Thymus (tissue), 11 donors: ENCODE data around the gene DSE. TPM values are rescaled to one million over a fixed set of nuclear protein-coding genes. Genes with fewer than 3 reads are reported as not detected.

ENCODE experiments used
- DNase-seq, 9 donors: peaks; one replicate each; pipeline ENCODE4 v3.0.0-alpha.2; 2013; ENCODE audit warnings: low spot score in 9 of 9, low read depth in 6 of 9, missing footprints in 1 of 9
- H3K27ac ChIP-seq, 2 donors: one replicate each; pipeline ENCODE4 v1.5.1; 2013; ENCODE audit warnings: control low read depth in 1 of 2, low read depth in 1 of 2, low read length in 1 of 2, mild to moderate bottlenecking in 1 of 2, moderate library complexity in 1 of 2
- H3K27me3 ChIP-seq, 2 donors: one replicate each; pipeline ENCODE4 v1.5.1; 2013; ENCODE audit warnings: low read length in 1 of 2; ENCODE audit not compliant: control insufficient read depth in 2 of 2, insufficient read depth in 1 of 2
- H3K36me3 ChIP-seq, 2 donors: one replicate each; pipeline ENCODE4 v1.5.1; 2013; ENCODE audit warnings: low read length in 1 of 2, mild to moderate bottlenecking in 1 of 2, moderate library complexity in 1 of 2; ENCODE audit not compliant: control insufficient read depth in 2 of 2, insufficient read depth in 2 of 2
- H3K4me1 ChIP-seq, 2 donors: one replicate each; pipeline ENCODE4 v1.5.1; 2013; ENCODE audit warnings: low read length in 2 of 2; ENCODE audit not compliant: control insufficient read depth in 2 of 2, insufficient read depth in 2 of 2
- H3K4me3 ChIP-seq, 2 donors: one replicate each; pipeline ENCODE4 v1.5.1; 2013; ENCODE audit warnings: low read length in 2 of 2, control low read depth in 1 of 2, mild to moderate bottlenecking in 1 of 2
- H3K9me3 ChIP-seq, 2 donors: one replicate each; pipeline ENCODE4 v1.5.1; 2013; ENCODE audit warnings: low read length in 1 of 2, mild to moderate bottlenecking in 1 of 2; ENCODE audit not compliant: control insufficient read depth in 2 of 2, insufficient read depth in 1 of 2
- whole genome bisulfite sequencing: extraction: QIAGEN DNeasy Blood & Tissue Kit; methylation state at CpG from one replicate; pipeline ENCODE4 v1.1.7; 2013; 5-methylcytosine and 5-hydroxymethylcytosine counted together
- polyA plus RNA-seq: library from polyadenylated mRNA; stranded (reverse); fragments of 200-250 nt; gene quantifications from one replicate; pipeline ENCODE4 v1.2.3, GENCODE V29; 2013
- total RNA-seq: library from RNA; stranded (reverse); fragments of 120-200 nt; gene quantifications from one replicate; pipeline ENCODE4 v1.2.4, GENCODE V29; 2013
- donor health status: healthy.

The DSE gene
- total and polyA plus RNA-seq, 2 donors: 12.8 to 23.8 TPM

DNA sequence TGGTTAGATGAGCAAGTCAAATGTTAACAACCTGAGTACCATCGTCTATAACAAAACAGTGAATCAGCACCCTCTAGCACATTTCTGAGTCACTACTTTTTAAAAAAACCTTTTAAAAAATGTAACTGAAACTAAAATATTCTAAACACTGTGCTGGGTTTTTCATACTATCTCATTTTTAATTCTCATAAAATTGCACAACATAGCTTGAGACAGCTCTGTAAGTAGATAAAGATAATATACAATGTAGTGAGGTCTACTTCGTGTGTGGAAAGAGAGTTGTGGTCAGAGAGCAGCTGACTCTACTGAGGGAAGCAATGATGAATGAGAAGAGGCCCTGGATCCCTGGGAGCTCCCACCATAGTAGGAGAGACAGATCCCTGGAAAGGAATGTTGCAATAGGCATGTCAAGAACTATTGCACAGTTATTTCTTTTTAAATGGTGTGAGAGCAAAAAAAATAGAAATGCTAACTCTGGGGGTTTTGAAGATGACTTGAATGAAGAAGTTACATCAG is 76.8 kb downstream of the DSE start:
- Histone ChIP-seq H3K9me3 (no peaks in the 10 kb centered on the region), H3K4me3 (no peak overlapping the region), H3K27ac (no peak overlapping the region), H3K4me1 (peaks cover 6 to 13% of the 10 kb centered on the region in 2 donors), H3K36me3 (no peaks in the 10 kb centered on the region), H3K27me3 (no peaks in the 10 kb centered on the region)
- WGBS: 13% methylated on average over 2 of the region's 2 CpGs
- no peak for DNase-seq

DNA sequence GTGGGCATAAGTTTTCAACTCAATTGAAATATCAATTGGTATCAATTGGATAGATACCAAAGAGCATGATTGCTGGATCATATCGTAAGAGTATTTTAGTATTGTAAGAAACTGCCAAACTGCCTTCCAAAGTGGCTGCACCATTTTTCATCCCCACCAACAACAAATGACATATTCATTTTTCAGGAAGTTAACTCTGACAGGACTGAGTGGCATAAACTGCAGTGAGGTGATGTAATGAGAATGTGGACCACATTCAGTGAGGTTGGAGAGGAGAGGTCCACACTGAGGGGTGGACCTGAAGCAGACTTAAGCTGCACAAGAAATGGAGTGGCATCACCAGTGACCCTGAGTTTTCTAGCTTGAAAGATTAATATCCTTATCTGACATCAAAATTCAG is 78.8 kb downstream of the DSE start:
- no peaks in the 10 kb centered on the region for H3K27me3 ChIP-seq
- no peak overlapping the region for H3K27ac ChIP-seq
- no peaks in the 10 kb centered on the region for H3K36me3 ChIP-seq
- no peaks in the 10 kb centered on the region for H3K9me3 ChIP-seq
- peaks cover 6 to 12% of the 10 kb centered on the region in 2 donors for H3K4me1 ChIP-seq
- no peak for DNase-seq
- 94% methylated on average over 1 of the region's 1 CpG for WGBS
- no peak overlapping the region for H3K4me3 ChIP-seq

DNA sequence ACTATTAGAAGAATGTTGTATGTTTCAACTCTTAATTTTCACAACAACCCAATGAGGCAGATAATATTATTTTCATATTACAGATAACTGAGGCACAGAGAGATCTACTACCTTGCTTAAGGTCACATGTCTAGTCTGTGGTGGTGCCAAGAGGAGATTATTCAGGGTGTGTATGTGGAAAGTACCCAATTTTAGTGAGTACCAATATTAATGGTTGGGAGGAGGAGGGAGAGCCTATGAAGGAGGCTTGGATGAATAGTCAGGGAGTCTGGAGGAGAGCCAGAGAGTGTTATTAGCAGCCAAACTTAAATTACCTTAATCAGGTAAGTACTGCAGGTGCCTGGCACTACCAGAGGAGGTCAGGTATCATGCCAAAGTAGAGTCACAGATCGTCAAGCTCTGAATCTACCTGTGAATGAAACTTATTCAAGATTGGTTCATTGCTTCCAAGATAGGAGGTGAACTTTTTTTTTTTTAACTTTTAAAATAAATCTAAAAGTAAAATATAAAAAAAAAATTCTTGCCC is 79.5 kb downstream of the DSE start:
- 97% methylated on average over 1 of the region's 1 CpG for WGBS
- Histone ChIP-seq H3K4me1 (peaks cover 0 to 5% of the 10 kb centered on the region in 2 donors), H3K4me3 (no peak overlapping the region), H3K9me3 (no peaks in the 10 kb centered on the region), H3K36me3 (no peaks in the 10 kb centered on the region), H3K27me3 (no peaks in the 10 kb centered on the region), H3K27ac (no peak overlapping the region)
- no peak for DNase-seq

DNA sequence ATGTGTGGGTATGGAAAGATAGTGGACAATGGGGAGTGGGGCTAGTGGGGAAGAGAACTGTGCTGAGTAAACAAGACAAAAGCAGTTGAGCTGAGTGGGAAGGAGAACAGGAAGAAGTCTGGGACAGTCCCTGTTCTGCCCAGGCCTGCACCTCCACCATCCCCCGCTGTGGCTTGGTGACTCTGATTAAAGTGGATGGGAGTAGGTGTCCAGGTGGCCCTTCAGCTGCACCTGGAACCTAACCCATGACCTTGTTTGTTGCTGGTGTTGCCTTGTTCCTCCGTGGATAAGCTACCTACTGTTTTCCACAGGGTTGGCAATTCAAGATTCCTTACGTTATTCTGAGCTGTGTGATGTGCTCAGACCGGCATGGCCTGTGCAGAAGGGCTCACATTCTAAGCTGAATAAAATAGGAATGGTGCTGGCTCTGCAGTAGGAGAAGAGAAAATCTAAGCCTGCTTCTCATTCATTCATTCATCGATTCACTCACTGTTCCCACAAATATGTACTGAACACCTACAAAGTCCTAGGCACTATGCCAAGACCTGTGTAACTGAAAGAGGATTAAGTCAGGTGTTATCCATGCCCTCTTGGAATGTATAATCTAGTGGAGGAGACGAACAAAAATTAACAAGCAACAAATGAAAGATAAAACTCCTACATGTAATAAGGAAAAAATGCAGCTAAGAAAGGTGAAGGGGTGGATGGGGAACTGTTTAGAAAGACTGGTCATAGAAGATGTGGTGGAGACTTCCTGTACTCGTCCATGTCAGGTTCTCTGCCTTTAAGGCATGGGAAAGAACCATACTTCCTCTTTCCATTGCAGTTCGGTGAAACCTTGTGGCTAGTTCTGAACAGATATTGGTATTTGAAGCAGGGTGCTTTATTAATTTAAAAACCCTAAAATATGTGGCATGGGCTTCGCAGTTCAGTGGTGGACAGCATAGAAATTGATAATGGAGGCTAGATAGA is 80.3 kb downstream of the DSE start:
- H3K27me3 ChIP-seq: no peaks in the 10 kb centered on the region
- H3K4me3 ChIP-seq: no peak overlapping the region
- H3K4me1 ChIP-seq: peaks cover 0 to 4% of the 10 kb centered on the region in 2 donors
- H3K9me3 ChIP-seq: no peaks in the 10 kb centered on the region
- H3K27ac ChIP-seq: no peak overlapping the region
- WGBS: 67% methylated on average over 9 of the region's 9 CpGs
- no peak for DNase-seq
- H3K36me3 ChIP-seq: no peaks in the 10 kb centered on the region

DNA sequence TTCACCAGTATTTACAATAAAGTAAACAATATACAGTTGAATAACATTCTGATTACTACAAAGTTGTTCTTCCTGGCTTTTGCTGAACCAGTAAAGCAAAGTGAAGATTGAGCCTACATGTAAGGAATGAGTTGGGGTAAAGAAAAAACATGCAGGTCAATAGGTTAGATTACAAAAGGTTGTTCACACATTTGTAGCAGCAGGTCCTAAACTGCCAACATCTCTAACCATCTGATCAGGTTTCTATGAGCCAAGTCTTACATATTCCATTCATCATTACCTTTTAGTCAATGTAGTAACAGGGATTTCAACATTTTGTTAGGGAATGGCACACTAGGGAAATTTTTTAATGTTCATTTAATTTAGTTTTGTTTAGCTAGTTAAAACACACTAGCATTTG is 81.2 kb downstream of the DSE start:
- no peak for DNase-seq
- Histone ChIP-seq H3K36me3 (no peaks in the 10 kb centered on the region), H3K4me3 (no peak overlapping the region), H3K27me3 (no peaks in the 10 kb centered on the region), H3K9me3 (no peaks in the 10 kb centered on the region), H3K4me1 (peaks cover 0 to 4% of the 10 kb centered on the region in 2 donors), H3K27ac (no peak overlapping the region)

DNA sequence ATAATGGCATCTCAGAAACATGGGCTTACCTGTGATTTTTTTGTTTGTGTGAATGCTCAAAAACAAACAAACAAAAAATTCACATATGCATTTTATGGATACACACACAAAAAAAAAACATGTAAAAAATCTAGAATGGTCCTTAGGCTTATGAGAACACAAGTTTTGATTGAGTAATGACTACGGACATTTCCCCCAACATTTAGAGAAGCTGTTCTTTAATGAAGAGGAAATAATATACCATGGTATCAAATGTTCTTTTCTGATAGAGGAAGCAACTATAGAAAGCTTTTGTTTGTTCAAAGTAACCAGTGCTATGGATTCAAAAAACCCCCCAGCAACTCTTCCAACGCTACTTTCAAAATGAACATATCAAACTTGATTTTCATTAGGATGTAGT is 81.8 kb downstream of the DSE start:
- no peak for DNase-seq
- H3K4me1 ChIP-seq: peaks cover 0 to 4% of the 10 kb centered on the region in 2 donors
- no peaks in the 10 kb centered on the region for H3K36me3 ChIP-seq
- H3K27me3 ChIP-seq: no peaks in the 10 kb centered on the region
- no peaks in the 10 kb centered on the region for H3K9me3 ChIP-seq
- no peak overlapping the region for H3K4me3 ChIP-seq
- no peak overlapping the region for H3K27ac ChIP-seq
- WGBS: 93% methylated on average over 2 of the region's 2 CpGs

DNA sequence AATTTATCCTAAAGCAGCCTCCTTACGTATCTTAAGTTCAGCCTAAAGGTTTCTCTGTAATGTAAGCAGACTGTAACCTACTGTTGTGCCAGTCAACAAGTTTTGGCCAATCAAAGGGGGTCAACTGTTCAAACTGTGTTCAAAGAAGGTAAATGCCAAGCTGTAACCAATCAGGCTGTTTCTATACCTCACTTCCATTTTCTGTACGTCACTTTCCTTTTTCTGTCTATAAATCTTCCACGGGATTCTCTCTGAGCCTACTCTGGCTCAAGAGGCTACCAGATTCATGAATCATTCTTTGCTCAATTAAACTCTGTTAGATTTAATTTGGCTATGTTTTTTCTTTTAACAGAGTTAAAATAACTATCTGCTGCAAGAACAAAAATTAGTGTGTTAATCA is 85.4 kb downstream of the DSE start:
- Histone ChIP-seq H3K27ac (no peak overlapping the region), H3K27me3 (no peaks in the 10 kb centered on the region), H3K4me3 (no peak overlapping the region), H3K4me1 (peaks cover 0 to 1% of the 10 kb centered on the region in 2 donors), H3K9me3 (no peaks in the 10 kb centered on the region), H3K36me3 (no peaks in the 10 kb centered on the region)
- DNase-seq: no peak
- WGBS: 96% methylated on average over 3 of the region's 3 CpGs

DNA sequence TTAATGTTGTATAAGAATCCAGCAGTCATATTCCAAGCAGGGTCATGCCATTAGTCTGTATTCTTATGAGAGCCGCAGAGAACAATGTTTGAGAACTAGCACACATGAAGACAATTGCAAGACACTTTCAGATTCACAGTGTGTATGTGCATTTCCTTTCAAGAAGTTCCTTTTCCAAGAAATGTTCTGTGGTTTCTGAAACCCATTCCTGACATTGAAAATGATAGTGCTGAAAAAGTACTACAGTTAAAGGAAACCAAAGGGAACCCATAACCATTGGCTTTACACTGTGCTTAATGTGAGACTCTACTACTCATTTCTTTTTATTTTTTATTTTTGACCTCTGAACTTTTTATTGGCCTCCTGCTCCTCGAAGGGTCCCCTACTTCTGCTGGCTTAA is 86.2 kb downstream of the DSE start:
- no peak for DNase-seq
- Histone ChIP-seq H3K4me3 (no peak overlapping the region), H3K4me1 (peaks cover 5 to 9% of the 10 kb centered on the region in 2 donors), H3K36me3 (no peaks in the 10 kb centered on the region), H3K27me3 (no peaks in the 10 kb centered on the region), H3K9me3 (no peaks in the 10 kb centered on the region), H3K27ac (no peak overlapping the region)
- WGBS: 62% methylated on average over 2 of the region's 2 CpGs

DNA sequence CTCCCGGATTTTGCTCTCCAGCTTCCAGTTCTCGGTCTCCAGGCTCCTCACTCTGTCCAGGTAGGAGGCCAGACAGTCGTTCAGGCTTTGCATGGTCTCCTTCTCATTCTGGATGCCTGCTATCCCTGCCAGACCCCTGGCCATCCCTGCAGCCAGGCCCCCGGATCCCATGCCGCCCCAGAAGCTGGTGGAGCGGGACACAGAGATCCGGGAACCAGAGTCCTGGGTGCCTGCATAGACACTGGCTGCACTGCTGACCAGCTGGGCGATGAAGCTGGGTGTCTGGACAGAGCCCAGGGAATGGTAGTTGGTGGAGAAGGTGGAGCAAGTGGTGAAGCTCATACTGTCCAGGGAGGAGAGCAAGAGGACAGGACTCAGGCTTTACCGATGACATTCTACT is 87.5 kb downstream of the DSE start:
- DNase-seq: no peak
- H3K36me3 ChIP-seq: no peaks in the 10 kb centered on the region
- 96% methylated on average over 9 of the region's 9 CpGs for WGBS
- no peaks in the 10 kb centered on the region for H3K27me3 ChIP-seq
- H3K9me3 ChIP-seq: no peaks in the 10 kb centered on the region
- H3K4me1 ChIP-seq: peaks cover 5 to 14% of the 10 kb centered on the region in 2 donors
- H3K4me3 ChIP-seq: no peak overlapping the region
- no peak overlapping the region for H3K27ac ChIP-seq
